A673 (cell line): Measurements from ENCODE around the gene PI16. TPM values are rescaled to one million over a fixed set of nuclear protein-coding genes. Genes with fewer than 3 reads are reported as not detected.

Experiments used
- BruUV-seq: library from RNA; stranded (reverse); fragments of 400-500 nt; replicated peaks from 2 replicates; lab custom pipeline; 2021; lab: Mats Ljungman, UMichigan
- CTCF ChIA-PET: fragments of 300-600 bp; sonication (Branson Sonifier 250); formaldehyde crosslinking; loops from one replicate; lab custom pipeline; 2022; ENCODE audit warnings: antibody characterized with exemption; lab: Charles Lee
- POLR2A ChIA-PET: fragments of 300-600 bp; sonication (Branson Sonifier 250); formaldehyde crosslinking; loops from one replicate; lab custom pipeline; 2022; ENCODE audit warnings: antibody characterized with exemption; ENCODE audit not compliant: low non-redundant PET; lab: Charles Lee
- DNase-seq: peaks from one replicate; pipeline ENCODE4 v3.0.0-alpha.2; 2015; ENCODE audit warnings: low spot score
- H3K27ac ChIP-seq: fragments of 200-600 bp; sonication (generic); 2 replicates; pipeline ENCODE4 v1.5.1; 2016; ENCODE audit warnings: mixed run types, low read depth, mild to moderate bottlenecking, mixed read lengths, antibody characterized with exemption, low read length; ENCODE audit not compliant: poor library complexity, severe bottlenecking
- H3K27me3 ChIP-seq: fragments of 200-600 bp; sonication (generic); replicated peaks from 2 replicates; pipeline ENCODE4 v1.6.1; 2017; ENCODE audit warnings: mixed run types, low read depth, mild to moderate bottlenecking, mixed read lengths, antibody characterized with exemption, low read length; ENCODE audit not compliant: insufficient read depth, poor library complexity
- H3K36me3 ChIP-seq: fragments of 200-600 bp; sonication (generic); 2 replicates; pipeline ENCODE4 v1.6.1; 2016; ENCODE audit warnings: mixed run types, mild to moderate bottlenecking, mixed read lengths, antibody characterized with exemption, low read length; ENCODE audit not compliant: insufficient read depth, poor library complexity, severe bottlenecking
- H3K4me1 ChIP-seq: fragments of 200-600 bp; sonication (generic); 2 replicates; pipeline ENCODE4 v1.6.1; 2017; ENCODE audit warnings: mixed run types, mild to moderate bottlenecking, mixed read lengths, antibody characterized with exemption, low read length; ENCODE audit not compliant: insufficient read depth, poor library complexity, severe bottlenecking
- H3K4me3 ChIP-seq: fragments of 200-600 bp; sonication (generic); 2 replicates; pipeline ENCODE4 v1.5.1; 2016; ENCODE audit warnings: low read depth, mixed run types, mild to moderate bottlenecking, mixed read lengths, low read length; ENCODE audit not compliant: poor library complexity, severe bottlenecking
- H3K9me3 ChIP-seq: fragments of 200-600 bp; sonication (generic); 2 replicates; pipeline ENCODE4 v1.6.1; 2016; ENCODE audit warnings: mixed run types, low read depth, mild to moderate bottlenecking, mixed read lengths, antibody characterized with exemption, low read length; ENCODE audit not compliant: poor library complexity, severe bottlenecking
- EZH2 ChIP-seq: fragments of 200-600 bp; sonication (generic); IDR thresholded peaks from 2 replicates; pipeline ENCODE4 v1.6.1; 2017; ENCODE audit warnings: borderline replicate concordance, low read depth, mild to moderate bottlenecking, mixed read lengths, antibody characterized with exemption, low read length; ENCODE audit not compliant: poor library complexity, severe bottlenecking
- intact Hi-C: fragments of 100-400 bp; cut with micrococcal nuclease; formaldehyde crosslinking; loops from one replicate; pipeline ENCODE4 v1.10.0; 2022; ENCODE audit not compliant: unreplicated experiment
- total RNA-seq: library from RNA; stranded (reverse); gene quantifications from 2 replicates; pipeline ENCODE4 v1.2.3, GENCODE V29; 2021
- TF ChIP-seq, protein P1 (sequence below): fragments of 300-800, 200-600 bp; sonication (generic); conservative IDR thresholded peaks from 2 replicates; pipeline ENCODE4 v1.5.1; 2017; ENCODE audit warnings: low read depth, mild to moderate bottlenecking, antibody characterized with exemption, low read length, moderate library complexity, mixed read lengths

PI16 gene
- total RNA-seq, 1 experiment from 2014 or later: not detected

DNA sequence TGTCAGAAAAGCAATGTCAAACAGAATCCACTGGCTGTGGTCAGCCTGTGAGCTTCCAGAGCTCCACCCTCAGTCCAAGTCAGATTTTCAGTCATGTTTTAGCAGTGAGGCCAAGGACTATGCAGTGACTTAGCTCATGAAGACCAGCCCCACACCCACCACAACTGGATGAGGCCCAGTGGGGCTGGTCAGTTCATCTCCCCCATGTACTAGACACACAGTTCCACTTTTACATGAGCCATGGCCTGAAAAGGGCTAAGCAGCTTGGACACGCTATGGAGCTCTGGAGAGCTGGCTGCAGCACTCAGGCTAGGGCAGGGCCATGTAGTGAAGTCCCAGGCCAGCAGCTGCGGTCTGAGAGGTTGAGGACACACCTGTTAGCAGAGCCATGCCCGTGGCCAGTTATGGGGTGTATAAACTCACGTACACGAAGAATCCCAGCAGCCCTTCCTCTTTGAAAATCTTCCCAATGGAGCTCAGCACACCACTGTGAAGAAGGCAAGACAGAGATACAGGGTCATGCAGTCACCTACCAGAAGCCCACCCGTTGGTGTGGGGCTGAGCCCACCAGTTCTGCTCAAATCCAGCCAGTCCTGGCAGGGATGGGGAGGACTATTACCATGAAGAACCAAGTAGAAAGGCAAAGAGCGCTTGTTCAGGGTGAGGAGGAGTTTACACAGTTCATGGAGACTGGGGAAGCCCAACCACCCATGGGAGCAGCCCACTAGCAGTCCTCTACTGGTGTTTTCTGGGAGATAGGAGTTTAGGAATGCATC is 20.9 kb downstream of the PI16 start:
- no peak for DNase-seq
- ChIA-PET CTCF (no interaction called here), POLR2A (no interaction called here)
- Histone ChIP-seq H3K27ac (no peak overlapping the region), H3K9me3 (no peaks in the 10 kb centered on the region), H3K4me3 (no peak overlapping the region), H3K27me3 (no peaks in the 10 kb centered on the region), H3K36me3 (peaks cover 84% of the 10 kb centered on the region), H3K4me1 (no peaks in the 10 kb centered on the region)
- TF ChIP-seq EZH2: no peak
- TF ChIP-seq, protein P1, sequence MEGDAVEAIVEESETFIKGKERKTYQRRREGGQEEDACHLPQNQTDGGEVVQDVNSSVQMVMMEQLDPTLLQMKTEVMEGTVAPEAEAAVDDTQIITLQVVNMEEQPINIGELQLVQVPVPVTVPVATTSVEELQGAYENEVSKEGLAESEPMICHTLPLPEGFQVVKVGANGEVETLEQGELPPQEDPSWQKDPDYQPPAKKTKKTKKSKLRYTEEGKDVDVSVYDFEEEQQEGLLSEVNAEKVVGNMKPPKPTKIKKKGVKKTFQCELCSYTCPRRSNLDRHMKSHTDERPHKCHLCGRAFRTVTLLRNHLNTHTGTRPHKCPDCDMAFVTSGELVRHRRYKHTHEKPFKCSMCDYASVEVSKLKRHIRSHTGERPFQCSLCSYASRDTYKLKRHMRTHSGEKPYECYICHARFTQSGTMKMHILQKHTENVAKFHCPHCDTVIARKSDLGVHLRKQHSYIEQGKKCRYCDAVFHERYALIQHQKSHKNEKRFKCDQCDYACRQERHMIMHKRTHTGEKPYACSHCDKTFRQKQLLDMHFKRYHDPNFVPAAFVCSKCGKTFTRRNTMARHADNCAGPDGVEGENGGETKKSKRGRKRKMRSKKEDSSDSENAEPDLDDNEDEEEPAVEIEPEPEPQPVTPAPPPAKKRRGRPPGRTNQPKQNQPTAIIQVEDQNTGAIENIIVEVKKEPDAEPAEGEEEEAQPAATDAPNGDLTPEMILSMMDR: no peak
- BruUV-seq: no TSS peak
- intact Hi-C loops: no loop called here

DNA sequence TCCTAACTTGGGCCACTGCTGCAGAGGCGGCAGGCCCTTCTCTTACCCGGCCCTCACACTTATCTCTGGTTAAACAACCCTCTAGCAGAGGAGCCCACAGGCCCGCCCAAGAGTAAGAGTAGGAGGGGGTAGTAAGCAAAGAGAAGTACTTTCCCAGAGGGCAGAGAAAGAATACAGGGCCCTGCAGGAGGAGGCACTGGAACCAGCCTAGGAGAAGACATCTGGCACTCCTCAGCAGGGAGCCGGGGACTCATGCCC is 21.4 kb downstream of the PI16 start:
- no TSS peak for BruUV-seq
- POLR2A ChIA-PET: no interaction called here

DNA sequence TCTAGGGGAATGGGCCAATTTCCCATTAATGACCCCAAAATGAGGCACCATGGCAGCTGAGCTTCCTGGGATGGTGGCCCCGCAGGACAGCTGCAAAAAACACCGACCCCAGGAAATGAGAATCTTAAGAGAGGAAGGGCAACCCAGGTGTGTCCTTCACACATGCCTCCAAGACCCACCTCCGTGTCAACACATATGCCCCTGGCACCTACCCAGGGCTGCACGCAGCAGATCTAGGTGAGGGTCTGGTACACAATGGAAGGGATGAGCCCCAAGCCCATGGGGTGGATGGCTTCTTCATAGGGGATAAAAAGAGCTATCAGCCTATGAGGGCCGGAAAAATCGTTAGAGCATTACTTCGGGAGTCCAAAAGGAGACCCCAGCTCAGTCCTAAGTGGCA is 22.0 kb downstream of the PI16 start:
- intact Hi-C loops: no loop called here
- Histone ChIP-seq H3K27ac (no peak overlapping the region), H3K4me1 (no peaks in the 10 kb centered on the region), H3K27me3 (no peaks in the 10 kb centered on the region), H3K36me3 (peaks cover 76% of the 10 kb centered on the region), H3K9me3 (no peaks in the 10 kb centered on the region), H3K4me3 (no peak overlapping the region)
- DNase-seq: no peak
- TF ChIP-seq, protein P1: no peak
- no peak for TF ChIP-seq EZH2
- CTCF ChIA-PET: no interaction called here
- POLR2A ChIA-PET: no interaction called here
- no TSS peak for BruUV-seq

More for the DNA sequence above, 21.4 kb downstream of the PI16 start:
- no peak for DNase-seq
- Histone ChIP-seq H3K27me3 (no peaks in the 10 kb centered on the region), H3K4me1 (no peaks in the 10 kb centered on the region), H3K27ac (no peak overlapping the region), H3K36me3 (peaks cover 82% of the 10 kb centered on the region), H3K9me3 (no peaks in the 10 kb centered on the region), H3K4me3 (no peak overlapping the region)
- TF ChIP-seq, protein P1: no peak
- TF ChIP-seq EZH2: no peak
- intact Hi-C loops: no loop called here
- CTCF ChIA-PET: no interaction called here
